AG04449 (cell line): ENCODE results near the gene SH2D4B.

Source experiments
- CTCF ChIA-PET: fragments of 350-600 bp; formaldehyde crosslinking; extraction: SDS; loops from one replicate; lab custom pipeline; 2021; ENCODE audit warnings: antibody characterized with exemption; lab: Yijun Ruan, JAX
- POLR2A ChIA-PET: fragments of 400-600, 350-600 bp; formaldehyde crosslinking; extraction: SDS; loops from one replicate; lab custom pipeline; 2020; ENCODE audit warnings: antibody characterized with exemption, inconsistent platforms; lab: Yijun Ruan, JAX
- DNase-seq: peaks from one replicate; pipeline ENCODE4 v3.0.0-alpha.2; 2010; ENCODE audit warnings: low read depth, low spot score
- H3K4me3 ChIP-seq: 2 replicates; pipeline ENCODE4 v1.5.1; 2011; ENCODE audit warnings: low read depth, mild to moderate bottlenecking, control low read depth, low read length
- CTCF ChIP-seq: IDR thresholded peaks from one replicate; pipeline ENCODE4 v1.5.1; 2011; ENCODE audit warnings: mild to moderate bottlenecking, moderate library complexity, low read length, control low read depth, inconsistent platforms; ENCODE audit not compliant: insufficient read depth; ENCODE audit errors: missing control alignments

The SH2D4B gene

GRCh38 chr10:80633383-80633860, 95.7 kb downstream of the SH2D4B start:
- no peak overlapping the region for H3K4me3 ChIP-seq
- no peak for TF ChIP-seq CTCF
- ChIA-PET POLR2A (no interaction called here), CTCF (no interaction called here)
- no peak for DNase-seq

DNA sequence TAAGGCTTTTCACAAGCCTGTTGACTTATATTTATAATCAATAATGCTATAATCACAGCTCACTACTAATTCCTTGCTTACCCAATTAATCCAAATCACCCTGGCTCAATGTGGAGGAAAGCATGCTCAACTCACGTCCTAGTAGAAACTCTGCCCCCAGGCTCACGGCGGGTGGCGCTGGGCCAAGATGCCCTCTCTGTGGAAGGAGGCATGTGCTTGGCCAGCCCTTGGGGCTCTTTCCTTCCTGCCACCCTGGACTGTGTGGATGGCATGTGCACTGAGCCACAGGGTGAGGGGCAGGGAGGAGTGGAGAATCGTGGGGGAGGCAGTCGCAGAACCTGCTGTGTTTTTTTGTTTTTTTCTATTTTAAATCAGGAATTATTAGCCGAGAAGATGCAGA, 96.2 kb downstream of the SH2D4B start:
- ChIA-PET POLR2A (no interaction called here), CTCF (no interaction called here)

GRCh38 chr10:80642661-80643060, 105.0 kb downstream of the SH2D4B start:
- CTCF ChIA-PET, result interaction anchor here (1.5 kb wide), 1 partner anchor 20 kb away, joined by 3 read pairs; no protein-coding TSS in a partner anchor
- no peak for DNase-seq
- POLR2A ChIA-PET, result no interaction called here
- no peak for TF ChIP-seq CTCF
- no peak overlapping the region for H3K4me3 ChIP-seq

More for the DNA sequence above, 96.2 kb downstream of the SH2D4B start:
- no peak for DNase-seq
- TF ChIP-seq CTCF, result no peak
- no peak overlapping the region for H3K4me3 ChIP-seq

- POLR2A ChIA-PET, result no interaction called here
- CTCF ChIA-PET, result interaction anchor here (0.9 to 1.7 kb wide), 3 partner anchors 15 to 18 kb away, joined by 4 to 6 read pairs (median 4); no protein-coding TSS in a partner anchor
- TF ChIP-seq CTCF, result no peak
- DNase-seq, result no peak
- H3K4me3 ChIP-seq, result no peak overlapping the region
These were observed 108.7 kb downstream of the SH2D4B start for GRCh38 chr10:80646366-80646765.

DNA sequence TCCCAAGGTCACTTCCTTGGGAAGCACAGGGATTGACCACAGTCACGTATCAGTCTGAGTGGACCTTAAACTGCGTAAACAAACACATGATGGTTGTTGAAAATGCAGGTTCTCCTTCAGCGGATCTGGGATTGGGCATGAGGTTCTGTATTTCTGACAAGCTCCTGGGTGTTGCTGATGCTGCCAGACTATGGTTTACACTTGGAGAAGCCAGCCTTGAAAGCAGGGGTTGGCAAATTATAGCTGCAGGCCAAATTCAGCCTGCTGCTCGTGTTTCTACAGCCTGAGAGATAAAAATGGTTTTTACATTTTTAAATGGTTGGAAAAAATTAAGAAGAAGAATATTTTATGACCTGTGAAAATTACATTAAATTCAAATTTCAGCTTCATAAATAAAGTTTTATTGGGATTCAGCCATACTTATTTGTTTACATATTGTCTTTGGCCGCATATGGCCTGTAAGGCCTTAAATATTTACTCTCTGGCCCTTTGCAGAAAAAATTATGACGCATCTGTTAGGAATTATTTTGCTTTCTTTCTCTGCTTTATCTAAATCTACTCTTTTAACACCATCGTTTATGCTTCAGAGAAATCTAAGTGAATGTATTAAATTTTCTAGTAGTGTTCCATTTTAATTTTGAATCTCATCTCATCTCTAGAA, 109.6 kb downstream of the SH2D4B start:
- CTCF ChIA-PET, result interaction anchor here (1.7 kb wide), 1 partner anchor 14 kb away, joined by 6 read pairs; no protein-coding TSS in a partner anchor
- TF ChIP-seq CTCF, result no peak
- DNase-seq, result no peak
- no peak overlapping the region for H3K4me3 ChIP-seq
- POLR2A ChIA-PET, result no interaction called here

DNA sequence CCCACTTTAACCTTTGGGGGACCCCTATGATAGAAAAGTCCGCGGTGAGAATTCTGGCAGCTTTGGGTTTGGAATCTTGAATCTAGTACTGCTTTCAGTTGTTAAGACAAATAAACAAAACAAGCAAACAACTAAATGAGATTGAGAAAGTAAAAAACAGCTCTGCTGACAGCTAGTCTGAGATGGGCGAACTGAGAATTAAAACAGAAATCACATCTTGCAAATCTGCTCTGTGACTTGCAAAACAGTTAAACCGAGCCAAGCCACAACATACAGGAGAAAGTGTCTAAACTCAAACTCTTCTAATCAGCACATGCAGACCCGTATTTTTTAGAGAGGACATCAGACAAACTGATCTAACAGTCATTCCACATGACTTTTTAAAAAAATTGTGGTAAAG, 110.4 kb downstream of the SH2D4B start:
- ChIA-PET POLR2A (no interaction called here), CTCF (no interaction called here)
- no peak overlapping the region for H3K4me3 ChIP-seq
- no peak for TF ChIP-seq CTCF
- no peak for DNase-seq
